ENCODE results near the gene PDPK1.

PDPK1 gene

DNA sequence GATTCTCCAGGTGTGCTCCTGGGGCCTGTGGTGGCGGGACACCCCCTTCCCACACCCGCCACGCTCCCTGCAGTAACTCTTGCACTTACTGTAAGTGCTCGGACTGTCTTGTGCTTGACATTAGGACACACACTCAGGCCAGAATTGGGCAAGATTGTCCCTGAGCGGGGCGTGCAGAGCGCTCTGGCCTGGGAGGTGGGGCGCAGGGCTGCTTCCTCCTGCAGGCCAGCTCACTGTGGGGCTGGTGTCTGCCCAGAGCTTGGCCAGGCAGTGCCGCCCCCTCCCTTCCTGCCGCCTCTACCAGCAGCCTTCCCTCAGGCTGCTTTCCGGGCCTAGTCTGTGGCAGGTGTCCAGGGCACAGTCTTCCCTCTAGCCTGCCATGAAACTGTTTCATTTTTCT lies 30.2 kb upstream of the PDPK1 start:
- DNase-seq, result no peak

DNA sequence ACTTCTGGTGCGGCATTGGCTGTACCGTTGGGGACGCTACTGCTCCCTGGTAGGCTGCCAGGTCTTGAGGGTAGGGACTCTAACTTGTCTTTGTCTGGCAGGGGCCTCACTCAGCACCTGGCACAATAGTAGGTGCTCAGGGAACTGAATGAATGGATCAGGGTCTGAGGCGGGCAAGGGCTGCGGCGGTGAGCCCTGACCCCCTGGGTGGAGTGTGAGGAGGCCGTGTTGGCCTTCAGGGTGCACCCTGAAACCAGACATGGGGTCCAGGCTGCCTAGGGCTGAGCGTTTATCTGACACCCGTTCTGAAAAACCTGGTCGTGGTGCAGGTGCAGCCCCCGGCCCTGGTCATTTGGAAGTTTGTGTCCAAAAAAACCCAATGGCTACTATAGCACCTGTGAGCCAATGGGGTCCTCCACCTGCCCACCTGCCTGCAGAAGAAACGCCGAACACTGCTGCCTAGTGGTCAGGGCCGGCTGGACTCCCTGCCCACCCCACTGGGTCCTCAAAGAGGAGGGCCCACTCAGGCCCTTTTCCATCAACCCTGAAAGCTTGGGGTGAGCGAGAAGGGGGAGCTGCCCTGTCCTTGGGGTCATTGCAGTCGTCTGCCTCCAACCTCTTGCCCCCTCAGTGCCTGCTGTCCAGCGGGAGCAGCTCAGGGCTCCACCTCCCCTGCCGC lies 29.0 kb upstream of the PDPK1 start:
- DNase-seq, result no peak

DNA sequence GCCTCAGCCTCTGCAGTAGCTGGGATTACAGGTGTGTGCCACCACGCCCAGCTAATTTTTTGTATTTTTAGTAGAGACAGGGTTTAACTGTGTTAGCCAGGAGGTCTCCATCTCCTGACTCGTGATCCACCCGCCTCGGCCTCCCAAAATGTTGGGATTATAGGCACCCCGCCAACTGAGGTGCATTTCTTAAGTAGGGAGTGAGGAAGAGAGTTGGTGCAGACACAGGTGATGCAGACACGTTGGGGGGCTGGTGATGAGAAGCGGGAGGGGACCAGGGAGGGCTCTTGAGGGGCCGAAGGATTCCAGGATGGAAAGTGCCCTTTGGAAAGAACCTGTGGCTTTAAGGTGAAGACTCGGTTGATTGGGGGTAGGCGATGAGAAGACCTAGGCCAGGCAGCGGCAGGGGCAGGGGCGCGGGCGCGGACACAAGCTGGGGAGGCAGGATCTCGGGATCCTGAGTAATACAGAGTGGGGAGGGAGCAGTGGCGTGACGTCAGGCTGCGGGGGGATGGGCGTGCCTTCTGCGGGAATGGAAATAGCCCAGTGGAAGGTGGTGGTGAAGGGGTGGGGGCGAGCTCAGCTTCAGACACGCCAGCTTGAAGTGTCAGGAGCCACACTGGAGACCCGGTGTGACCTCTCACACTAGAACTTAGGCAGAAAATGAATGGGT lies 26.6 kb upstream of the PDPK1 start:
- no peak for DNase-seq

DNA sequence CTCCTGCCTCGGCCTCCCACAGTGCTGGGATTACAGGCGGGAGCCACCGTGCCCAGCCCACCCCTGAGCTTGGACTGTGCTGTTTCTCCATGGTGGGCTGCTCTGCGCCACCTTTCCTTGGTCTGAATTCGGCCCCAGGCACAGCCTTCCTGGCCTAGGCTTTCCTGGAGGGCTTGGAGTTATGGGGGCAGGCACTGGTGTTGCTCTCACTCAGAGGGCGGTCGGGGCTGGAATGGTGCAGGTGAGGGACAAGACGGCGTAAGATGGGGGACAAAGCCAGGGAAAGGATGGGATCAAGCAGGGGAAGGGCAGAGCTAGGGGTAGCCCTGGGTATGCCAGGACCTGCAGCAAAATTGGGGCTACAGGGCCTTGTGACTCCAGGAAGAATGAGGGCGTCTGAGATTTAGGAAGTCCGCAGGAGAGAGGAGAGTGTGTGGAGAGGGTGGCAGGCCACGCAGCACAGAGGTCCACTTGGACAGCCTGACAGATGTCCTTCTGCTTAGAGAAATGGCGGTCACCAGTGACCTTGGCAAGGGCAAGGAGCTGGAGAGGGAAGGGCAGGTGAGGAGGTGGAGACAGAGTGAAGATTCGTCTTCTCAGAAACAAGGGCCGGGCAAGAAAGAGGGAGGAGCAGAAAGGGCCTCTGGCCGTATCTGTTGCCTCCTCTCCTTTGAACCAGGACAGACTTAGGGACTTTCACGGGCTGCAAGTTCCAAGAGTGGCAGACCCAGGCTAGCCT lies 25.7 kb upstream of the PDPK1 start:
- no peak for DNase-seq

DNA sequence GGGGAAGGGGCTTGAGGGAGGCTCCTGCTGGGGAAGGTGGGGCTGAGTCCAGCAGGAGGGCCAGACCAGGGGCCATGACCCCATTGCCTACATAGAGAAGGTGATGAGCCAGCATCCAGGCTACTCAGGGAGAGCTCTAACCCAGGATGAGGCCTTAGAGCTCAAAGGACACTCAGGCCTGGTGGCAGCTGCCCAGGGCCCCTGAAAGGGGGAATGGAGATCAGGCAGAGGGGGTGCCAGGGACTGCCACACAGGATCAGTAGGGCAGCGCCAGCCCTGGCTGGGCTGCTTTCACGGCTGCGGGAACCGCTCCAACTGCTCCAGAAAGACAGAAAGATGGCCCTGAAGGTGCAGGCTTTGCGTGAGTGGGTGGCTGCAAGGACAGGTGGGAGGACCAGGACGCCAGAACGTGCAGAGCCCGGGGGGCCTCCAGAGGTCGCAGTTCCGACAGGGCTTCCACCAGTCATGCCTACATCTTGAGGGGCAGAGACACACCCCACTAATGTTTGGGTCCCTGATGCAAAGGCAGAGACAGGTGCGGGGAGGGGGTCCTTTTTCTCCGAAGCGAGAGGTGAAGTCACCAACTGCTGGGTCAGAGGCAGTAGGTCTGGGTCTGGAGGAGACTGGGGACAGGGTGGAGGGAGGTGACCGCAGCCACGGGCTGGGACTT lies 25.0 kb upstream of the PDPK1 start:
- DNase-seq, result peak in 2 of 3 experiments; percentile 85 to 86

DNA sequence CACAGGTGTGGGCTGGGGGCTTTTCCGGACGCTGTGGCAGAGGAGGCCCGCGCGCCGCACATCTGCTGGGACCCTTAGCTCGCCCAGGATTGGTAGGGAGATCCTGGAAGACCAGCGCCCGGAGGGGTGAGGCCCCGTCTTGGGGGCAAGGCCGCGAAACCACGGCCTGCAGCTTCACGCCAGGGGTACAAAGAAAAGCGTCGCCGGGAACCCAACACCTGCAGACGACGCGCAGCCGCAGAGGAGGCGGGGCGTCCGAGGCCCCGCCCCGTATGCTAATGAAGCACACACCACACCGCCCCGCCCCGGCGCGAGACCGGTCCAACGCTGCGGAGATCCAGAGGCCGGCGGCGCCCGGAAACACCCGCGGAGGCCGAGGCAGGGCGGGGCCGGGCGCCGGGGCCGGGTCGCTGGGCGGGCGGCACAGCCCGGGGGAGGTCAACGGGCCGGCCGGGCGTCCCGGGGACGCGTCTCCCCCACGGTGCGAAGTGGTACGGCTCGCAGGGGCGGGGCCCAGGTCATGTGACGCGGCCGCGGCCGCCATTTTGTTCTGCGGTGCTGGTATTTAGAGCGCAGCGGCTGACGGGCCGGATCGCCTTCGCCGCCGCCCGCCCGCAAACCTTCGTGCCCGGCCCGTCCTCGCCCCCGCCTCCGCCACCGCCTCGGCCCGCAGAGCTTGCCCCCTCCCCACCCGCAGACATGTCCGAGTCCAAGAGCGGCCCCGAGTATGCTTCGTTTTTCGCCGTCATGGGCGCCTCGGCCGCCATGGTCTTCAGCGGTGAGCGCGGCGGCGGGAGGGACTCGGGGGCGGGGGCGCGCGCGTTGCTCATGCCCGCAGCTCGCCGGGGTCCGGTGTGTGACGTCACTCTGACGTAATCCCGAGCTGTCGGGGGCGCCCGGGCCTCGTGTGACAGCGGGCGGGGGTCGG lies 24.2 kb upstream of the PDPK1 start, which contains the start of gene ATP6V0C:
TSS of gene ATP6V0C (plus strand) at position 548 of the 928 bp plus-strand sequence. CDS start at position 700, 152 bp downstream.
- DNase-seq, result peak; percentile 92 to 99 (median 95)

DNA sequence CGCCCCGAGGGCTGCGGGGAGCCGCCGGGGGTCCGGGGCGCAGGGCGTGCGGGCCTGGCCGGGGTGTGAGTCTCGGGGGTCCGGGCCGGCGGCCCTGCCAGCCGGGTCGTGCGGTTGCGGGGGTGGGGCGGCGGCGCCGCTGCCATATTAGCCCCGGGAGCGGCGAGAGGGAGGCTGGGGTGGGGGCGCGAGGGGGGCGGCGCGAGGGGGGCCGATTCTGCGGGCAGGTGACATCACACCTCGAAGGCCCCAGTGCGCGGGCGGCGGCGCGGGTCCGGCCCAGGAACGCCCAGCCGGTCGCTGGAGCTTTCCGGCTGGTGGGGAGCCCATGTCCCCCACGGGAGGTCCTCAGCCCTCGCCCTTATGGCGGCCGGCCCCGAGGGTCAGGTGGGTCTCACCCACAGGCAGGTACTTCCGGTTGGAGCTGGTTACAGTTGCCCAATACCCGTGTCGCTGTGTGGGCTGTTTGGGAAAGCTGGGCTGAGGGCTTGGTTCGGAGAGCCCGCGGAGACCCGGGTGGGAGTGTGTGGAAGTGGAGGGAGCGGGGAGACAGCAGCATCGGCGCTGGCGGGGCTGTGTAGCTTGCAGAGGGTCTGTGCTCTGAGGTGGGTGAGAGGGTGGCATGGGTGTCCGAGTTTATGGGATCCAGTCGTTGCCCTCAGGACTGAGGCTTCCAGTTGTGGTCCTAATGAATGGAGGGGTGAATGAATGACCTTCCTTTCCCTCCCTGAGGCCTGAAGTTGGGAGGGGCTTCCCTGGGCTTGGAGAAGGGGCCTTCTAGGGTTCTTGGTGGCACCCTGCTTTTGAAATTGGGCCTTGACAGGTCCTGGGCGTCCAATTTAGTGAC lies 23.3 kb upstream of the PDPK1 start:
- DNase-seq, result no peak

DNA sequence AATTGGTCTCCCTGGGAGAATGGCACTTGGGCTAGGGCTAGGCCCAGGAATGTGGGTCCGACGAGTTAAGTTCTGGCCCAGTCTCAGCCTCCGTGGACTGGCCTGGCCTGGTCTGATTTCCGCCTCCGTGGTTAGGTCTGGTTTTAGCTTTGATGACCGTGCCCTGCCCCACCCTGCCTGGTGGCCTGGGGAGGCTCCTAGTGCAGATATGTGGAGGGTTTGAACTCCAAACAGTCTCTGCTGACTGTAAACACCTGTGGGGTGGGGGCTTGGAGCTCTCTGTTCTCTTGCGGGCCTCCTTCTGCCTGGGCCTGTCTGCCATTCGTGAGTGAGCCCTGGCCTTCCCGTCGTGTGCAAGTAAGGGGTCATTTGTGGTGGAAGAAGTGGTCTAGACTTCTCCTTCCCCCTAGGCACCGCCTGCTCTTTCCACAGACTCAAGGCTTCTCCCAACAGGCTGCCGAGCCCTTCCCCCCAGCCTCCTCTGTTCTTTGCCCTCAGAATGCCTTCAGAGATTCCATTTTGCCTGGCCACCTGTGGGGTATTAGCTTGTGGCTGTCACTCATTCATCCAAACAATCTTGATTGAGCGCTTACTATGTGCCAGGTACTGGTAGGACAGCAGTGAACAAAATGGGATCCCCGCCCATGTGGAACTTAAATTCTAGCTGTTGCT lies 22.5 kb upstream of the PDPK1 start:
- DNase-seq, result no peak

DNA sequence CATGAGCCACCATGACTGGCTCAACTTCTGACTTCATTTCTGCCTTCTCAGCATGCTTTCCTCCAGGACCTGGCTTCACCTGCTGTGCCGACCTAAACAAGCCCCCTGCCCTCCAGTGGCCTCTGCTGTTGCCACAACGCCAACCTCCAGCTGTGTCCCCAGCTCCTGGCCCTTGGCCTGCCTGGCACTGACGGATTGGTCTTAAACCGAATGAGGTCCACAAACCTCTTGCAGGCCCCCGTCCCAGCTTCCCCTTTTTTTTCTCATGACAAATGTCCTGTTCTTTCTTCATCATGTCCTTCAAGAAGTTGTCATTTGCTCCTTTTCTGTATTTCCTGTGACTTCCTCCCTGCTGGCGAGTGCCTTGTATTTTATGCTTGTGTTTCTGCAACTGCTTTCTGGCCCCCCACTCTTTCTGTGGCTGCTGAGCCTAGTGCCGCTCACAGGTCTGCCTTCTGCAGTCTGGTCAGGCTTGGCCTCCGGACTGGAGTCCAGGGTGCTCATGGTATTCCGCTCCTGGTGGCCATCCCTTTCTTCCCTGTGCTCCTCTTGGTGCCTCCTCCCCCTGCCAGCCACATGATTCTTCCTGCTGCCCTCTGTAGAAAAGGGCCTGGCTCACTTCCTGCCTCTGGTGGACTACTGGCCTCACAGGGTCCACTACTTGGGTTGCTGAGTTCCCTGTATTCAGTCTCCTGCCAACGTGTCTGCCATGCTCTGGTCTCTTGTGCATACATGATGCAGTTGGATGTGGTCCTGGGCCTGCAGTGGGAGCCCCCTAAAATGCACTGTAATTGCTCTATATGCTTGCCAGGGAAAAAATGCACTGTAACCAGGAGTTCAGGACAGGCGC lies 21.2 kb upstream of the PDPK1 start:
- no peak for DNase-seq

DNA sequence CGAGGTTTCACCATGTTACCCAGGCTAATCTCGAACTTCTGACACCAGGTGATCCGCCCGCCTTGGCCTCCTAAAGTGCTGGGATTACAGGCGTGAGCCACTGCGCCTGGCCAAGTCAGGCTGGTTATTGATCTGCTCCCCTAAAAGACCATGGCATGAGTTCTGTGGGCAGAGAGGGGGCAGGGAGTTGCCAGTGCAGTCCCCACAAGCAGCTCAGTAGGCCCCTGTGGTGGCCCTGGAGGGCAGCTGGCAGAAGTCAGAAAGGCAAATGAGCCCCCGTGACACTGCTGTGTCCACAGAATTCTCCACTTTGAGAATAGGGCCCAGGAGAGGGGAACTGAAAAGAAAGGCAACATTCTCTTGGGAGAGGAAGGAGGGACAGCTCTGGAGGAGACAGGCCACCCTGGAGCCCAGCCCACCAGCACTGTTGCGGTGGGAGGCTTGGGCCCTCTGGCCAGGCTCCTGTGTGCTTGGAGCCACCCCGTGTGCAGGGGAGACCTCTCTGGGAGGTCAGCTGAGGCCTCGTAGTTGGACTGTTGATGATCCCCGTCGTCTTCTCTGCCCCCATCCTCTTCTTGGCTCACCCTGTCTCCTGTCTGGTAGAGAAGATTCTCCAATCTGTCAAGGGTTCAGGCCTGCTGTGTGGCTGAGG lies 19.7 kb upstream of the PDPK1 start:
- DNase-seq, result no peak

DNA sequence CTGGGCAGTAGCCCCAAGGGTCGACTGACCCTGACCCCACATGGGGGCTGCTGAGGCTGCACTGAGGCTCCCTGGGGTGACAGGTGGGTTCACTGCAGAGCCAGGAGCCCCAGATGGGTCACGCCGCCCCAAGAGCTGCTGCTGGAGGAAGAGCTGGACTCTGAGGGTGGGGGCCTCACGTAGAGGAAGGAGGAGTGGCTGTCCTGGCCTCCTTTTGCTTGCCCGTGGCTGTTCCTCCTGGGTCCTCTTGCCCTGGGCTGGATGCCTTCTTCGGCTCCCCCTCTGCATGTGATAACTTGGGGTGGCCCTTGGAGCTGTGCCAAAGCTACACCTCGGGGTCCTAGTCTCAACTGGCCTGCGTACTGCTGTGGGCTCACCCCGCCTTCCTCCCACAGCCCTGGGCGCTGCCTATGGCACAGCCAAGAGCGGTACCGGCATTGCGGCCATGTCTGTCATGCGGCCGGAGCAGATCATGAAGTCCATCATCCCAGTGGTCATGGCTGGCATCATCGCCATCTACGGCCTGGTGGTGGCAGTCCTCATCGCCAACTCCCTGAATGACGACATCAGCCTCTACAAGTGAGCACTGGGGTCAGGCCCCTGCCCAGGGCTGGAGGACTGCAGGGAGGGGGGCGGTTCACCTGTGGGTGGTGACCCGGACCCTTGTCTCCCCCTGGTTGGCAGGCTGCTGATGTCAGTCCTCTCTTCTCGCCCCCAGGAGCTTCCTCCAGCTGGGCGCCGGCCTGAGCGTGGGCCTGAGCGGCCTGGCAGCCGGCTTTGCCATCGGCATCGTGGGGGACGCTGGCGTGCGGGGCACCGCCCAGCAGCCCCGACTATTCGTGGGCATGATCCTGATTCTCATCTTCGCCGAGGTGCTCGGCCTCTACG lies 18.8 kb upstream of the PDPK1 start:
- no peak for DNase-seq

DNA sequence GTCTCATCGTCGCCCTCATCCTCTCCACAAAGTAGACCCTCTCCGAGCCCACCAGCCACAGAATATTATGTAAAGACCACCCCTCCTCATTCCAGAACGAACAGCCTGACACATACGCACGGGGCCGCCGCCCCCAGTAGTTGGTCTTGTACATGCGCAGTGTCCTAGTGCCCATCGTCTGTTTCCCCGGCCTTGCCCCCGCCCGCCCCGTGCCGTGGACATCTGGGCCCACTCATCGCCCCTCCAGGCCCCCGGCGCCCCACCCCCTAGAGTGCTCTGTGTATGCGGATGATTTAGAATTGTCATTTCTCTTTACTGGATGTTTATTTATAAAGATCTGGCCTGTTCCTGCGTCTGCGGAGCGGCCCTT lies 18.1 kb upstream of the PDPK1 start:
- no peak for DNase-seq

DNA sequence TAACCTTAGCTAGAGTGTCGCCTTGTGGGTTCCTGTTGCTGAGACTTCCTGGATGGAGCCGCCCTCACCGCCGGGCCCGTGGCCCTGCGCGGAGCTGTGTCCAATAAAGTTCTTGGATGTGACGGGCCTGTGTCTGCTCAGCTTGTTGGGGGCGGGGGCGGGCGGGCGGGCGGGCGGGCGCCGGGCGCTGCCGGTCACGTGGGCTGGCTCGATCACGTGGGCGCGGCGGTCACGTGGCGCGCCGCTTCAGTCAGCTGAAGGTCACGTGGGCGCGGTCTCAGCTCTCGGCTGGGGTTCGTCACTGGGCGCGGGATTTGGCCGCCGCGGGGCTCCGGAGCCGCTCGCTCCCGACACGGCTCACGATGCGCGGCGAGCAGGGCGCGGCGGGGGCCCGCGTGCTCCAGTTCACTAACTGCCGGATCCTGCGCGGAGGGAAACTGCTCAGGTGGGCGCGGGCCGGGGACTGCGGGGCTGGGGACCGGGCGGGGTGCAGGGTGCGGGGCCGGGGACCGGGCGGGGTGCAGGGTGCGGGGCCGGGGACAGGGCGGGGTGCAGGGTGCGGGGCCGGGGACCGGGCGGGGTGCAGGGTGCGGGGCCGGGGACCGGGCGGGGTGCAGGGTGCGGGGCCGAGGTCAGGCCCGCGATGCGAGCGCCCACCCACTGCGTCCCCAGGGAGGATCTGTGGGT lies 17.6 kb upstream of the PDPK1 start, which contains the start of gene AMDHD2:
TSS of gene AMDHD2 (plus strand) at position 275 of the 687 bp plus-strand sequence. CDS start at position 363, 88 bp downstream.
- peak; percentile 76 to 95 (median 85) for DNase-seq

DNA sequence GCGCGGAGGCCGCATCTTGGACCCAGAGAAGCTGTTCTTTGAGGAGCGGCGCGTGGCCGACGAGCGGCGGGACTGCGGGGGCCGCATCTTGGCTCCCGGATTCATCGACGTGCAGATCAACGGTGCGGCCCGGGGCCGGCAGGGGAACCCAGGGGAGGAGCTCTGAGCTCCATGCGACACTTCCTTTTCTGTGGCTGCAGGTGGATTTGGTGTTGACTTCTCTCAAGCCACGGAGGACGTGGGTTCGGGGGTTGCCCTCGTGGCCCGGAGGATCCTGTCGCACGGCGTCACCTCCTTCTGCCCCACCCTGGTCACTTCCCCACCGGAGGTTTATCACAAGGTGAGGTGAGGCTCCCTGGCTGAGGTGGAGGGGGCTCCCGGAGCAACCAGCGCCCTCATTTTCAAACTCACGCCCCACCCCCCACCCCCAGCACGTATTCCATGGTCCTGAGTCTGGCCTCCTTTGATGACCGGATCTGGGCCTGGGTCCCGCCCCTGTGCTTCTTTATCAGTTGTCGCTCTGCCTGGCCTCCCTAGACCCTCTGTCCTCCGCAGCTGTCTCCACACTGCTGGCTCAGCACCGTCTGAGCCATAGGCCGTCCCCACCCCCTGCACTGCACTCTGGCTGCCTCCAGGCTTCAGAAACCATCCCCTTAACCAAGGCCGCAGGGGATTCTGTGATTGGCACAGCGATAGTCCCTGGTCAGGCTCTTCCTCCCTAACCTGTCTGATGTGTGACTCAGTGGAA lies 16.9 kb upstream of the PDPK1 start:
- no peak for DNase-seq

DNA sequence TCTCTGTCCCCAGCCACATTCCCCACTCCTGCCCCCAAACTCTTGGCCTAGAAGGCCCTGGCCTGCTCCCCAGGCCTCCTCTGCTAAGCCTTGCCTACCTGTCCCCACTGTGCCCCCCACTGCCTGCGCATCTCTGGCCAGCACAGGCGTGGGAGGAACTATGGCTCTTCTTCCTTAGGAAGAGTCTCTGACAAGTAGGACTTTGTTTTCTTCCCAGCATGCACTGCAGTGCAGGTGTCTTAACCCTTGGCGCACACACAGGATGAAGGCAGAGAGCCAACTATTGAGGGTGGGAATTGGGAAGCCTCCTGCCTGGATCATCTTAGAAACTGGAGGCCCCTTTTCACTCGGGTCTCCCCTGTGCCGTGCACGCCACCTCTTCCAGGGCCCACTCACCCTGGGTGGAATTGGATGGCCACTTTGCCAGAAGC lies 14.0 kb upstream of the PDPK1 start:
- no peak for DNase-seq

DNA sequence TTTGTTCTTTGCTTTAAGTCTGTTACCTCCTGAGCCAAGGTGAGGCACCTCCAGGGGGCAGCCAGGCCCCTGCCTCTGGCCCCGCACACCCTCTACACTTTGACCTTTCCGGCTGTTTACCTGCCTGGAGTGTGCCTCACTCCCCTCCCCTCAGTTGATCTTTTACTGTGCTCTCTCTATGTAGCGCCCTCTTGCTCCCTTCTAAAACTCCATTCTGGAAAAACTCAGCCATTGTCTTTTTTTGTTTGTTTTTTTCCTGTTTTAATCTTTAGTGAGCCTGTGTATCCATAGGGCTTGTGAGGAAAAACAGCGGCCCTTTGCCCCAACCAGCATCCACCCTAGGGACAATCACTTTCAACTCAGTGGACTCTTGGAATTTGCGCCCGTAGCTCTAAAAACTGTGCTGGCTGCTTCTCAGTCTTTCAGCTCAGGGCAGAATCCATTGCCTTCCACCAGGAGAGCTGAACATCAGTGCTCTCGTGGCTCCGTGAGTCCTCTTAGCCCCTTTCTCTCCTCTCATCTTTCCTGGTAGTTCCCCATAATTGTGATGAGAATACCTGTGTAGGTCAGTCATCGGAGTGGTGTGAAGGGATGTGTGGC lies 13.4 kb upstream of the PDPK1 start:
- no peak for DNase-seq

Data from NCI-H1417 (cell line).